GM23338 (cell line): ENCODE data around the gene UGT1A3. TPM values are rescaled to one million over a fixed set of nuclear protein-coding genes. Genes with fewer than 3 reads are reported as not detected.

ENCODE experiments used
- ATAC-seq: fragments of 200-7000 bp; cut with Tn5 transposase; 3 replicates; pipeline ENCODE4 v1.9.1; 2020
- DNase-seq: peaks from one replicate; pipeline ENCODE4 v3.0.0-alpha.2; 2015; ENCODE audit warnings: low spot score
- H2AFZ ChIP-seq: fragments of 200-600 bp; sonication (generic); 2 replicates; pipeline ENCODE4 v1.8.0; 2016; ENCODE audit warnings: antibody characterized with exemption, mild to moderate bottlenecking, moderate library complexity
- H3F3A ChIP-seq: fragments of 200-600 bp; sonication (generic); replicated peaks from 2 replicates; pipeline ENCODE4 v1.8.0; 2017; ENCODE audit warnings: antibody characterized with exemption, mixed run types, low read depth
- H3K27ac ChIP-seq: fragments of 200-600 bp; sonication (generic); 2 replicates; pipeline ENCODE4 v1.6.1; 2016; ENCODE audit warnings: low read depth
- H3K27me3 ChIP-seq: fragments of 200-600 bp; sonication (generic); 2 replicates; pipeline ENCODE4 v1.8.0; 2016; ENCODE audit warnings: mild to moderate bottlenecking, mixed run types, moderate library complexity; ENCODE audit not compliant: insufficient read depth
- H3K36me3 ChIP-seq: fragments of 200-600 bp; sonication (generic); 2 replicates; pipeline ENCODE4 v1.8.0; 2016; ENCODE audit warnings: mild to moderate bottlenecking; ENCODE audit not compliant: insufficient read depth
- H3K4me1 ChIP-seq: fragments of 200-600 bp; sonication (generic); 2 replicates; pipeline ENCODE4 v1.8.0; 2016; ENCODE audit warnings: mild to moderate bottlenecking, moderate library complexity; ENCODE audit not compliant: insufficient read depth
- H3K4me2 ChIP-seq: fragments of 200-600 bp; sonication (generic); 2 replicates; pipeline ENCODE4 v1.7.1; 2017; ENCODE audit warnings: mixed run types
- H3K4me3 ChIP-seq: fragments of 200-600 bp; sonication (generic); 2 replicates; pipeline ENCODE4 v1.6.1; 2016; ENCODE audit warnings: mixed run types
- H3K79me2 ChIP-seq: fragments of 200-600 bp; sonication (generic); replicated peaks from 2 replicates; pipeline ENCODE4 v1.8.0; 2017; ENCODE audit warnings: mild to moderate bottlenecking; ENCODE audit not compliant: insufficient read depth
- H3K9me2 ChIP-seq: fragments of 200-600 bp; sonication (generic); 2 replicates; pipeline ENCODE4 v1.8.0; 2017; ENCODE audit not compliant: insufficient read depth
- H4K20me1 ChIP-seq: fragments of 200-600 bp; sonication (generic); replicated peaks from 2 replicates; pipeline ENCODE4 v1.8.0; 2017; ENCODE audit warnings: mild to moderate bottlenecking; ENCODE audit not compliant: insufficient read depth
- H3K27ac Mint-ChIP-seq: 2 replicates; pipeline ENCODE4 v1.8.0; 2020; ENCODE audit warnings: inconsistent platforms, mild to moderate bottlenecking, moderate library complexity, mixed read lengths
- H3K27me3 Mint-ChIP-seq: 3 replicates; pipeline ENCODE4 v1.8.0; 2022; ENCODE audit warnings: low read depth, mild to moderate bottlenecking, moderate library complexity, mixed read lengths, inconsistent platforms; ENCODE audit not compliant: insufficient read depth, poor library complexity
- H3K36me3 Mint-ChIP-seq: 3 replicates; pipeline ENCODE4 v1.8.0; 2021; ENCODE audit warnings: low read depth, mild to moderate bottlenecking, inconsistent platforms, moderate library complexity, mixed read lengths
- H3K4me1 Mint-ChIP-seq: 3 replicates; pipeline ENCODE4 v1.8.0; 2020; ENCODE audit warnings: mild to moderate bottlenecking, inconsistent platforms, mixed read lengths
- H3K4me3 Mint-ChIP-seq: 3 replicates; pipeline ENCODE4 v1.8.0; 2021; ENCODE audit warnings: moderate library complexity, mild to moderate bottlenecking, inconsistent platforms, mixed read lengths
- H3K9me3 Mint-ChIP-seq: 3 replicates; pipeline ENCODE4 v1.8.0; 2020; ENCODE audit warnings: moderate library complexity, mild to moderate bottlenecking, inconsistent platforms, mixed read lengths
- JUNB ChIP-seq: IDR thresholded peaks from one replicate; pipeline ENCODE4 v1.6.1; 2016; ENCODE audit warnings: antibody characterized with exemption; ENCODE audit not compliant: unreplicated experiment
- POLR2AphosphoS5 ChIP-seq: IDR thresholded peaks from 2 replicates; pipeline ENCODE4 v1.6.1; 2016; ENCODE audit warnings: antibody characterized with exemption, low read depth
- ZNF114 ChIP-seq: fragments of 250-450 bp; sonication (Bioruptor Pico); IDR thresholded peaks from 2 replicates; pipeline ENCODE4 v1.5.0; 2020; ENCODE audit warnings: mild to moderate bottlenecking, moderate library complexity
- polyA plus RNA-seq: library from polyadenylated mRNA; unstranded; fragments of >200 nt; fragmentation: Nextera tagmentation; extraction: Ambion mirVana; gene quantifications from 2 replicates; pipeline ENCODE4 v1.2.1, GENCODE V29; 2016
- total RNA-seq: library from RNA; depleted of rRNA; stranded (reverse); fragments of >200 nt; shearing (Covaris generic); gene quantifications from 2 replicates; pipeline ENCODE4 v1.2.3, GENCODE V29; 2014
- TF ChIP-seq, protein P1 (sequence below), 2 experiments: fragments of 200-600 bp in 1 of 2; sonication (generic) in 1 of 2; conservative IDR thresholded peaks; 2 replicates each; pipeline versions ENCODE4 v1.5.1 to v1.6.1; 2016 to 2017; ENCODE audit warnings: antibody characterized with exemption in 2 of 2, low read depth in 2 of 2, mild to moderate bottlenecking in 2 of 2, moderate library complexity in 1 of 2
- TF ChIP-seq, protein P2 (sequence below): IDR thresholded peaks from one replicate; pipeline ENCODE4 v1.6.1; 2018; ENCODE audit warnings: antibody characterized with exemption; ENCODE audit not compliant: unreplicated experiment

The UGT1A3 gene
- total and polyA plus RNA-seq, 2 experiments from 2014 or later = not detected

DNA sequence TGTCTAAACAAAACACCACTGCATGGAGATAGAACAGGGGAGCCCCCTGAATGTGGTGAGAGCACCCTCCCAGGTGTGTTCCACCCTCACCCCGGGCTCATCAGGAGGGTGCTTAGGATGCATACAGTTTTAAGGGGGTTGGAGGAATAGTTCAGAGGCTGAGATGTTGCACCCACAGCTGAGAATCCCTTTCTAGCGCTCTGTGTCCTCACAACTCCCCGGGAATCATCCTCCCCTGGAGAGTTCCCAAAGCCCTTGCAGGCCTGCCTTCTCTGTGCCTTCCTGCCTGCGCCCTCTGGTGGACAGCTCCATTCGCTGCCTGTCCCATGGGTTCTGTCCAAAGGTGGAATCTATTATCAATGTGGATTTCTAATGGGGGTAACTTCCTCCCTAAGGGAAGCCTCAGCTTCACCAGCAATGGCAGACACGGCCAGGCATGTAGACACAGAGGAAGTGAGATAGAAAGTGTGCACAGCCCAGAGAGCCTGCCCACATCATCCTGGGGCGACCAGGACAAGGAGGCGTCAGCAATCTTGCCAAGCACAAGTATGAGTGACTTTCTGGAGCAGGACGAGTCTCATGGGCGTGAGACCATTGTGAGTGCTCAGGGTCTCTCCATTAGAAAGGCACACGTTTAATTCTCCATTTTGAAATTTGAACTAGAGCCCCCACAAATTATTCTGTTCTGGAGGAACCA, 17.4 kb upstream of the UGT1A3 start:
- peak overlapping the region; percentile 84; the same call in 1 of the 2 replicates for H2AFZ ChIP-seq
- TF ChIP-seq POLR2AphosphoS5 = no peak
- TF ChIP-seq, protein P1, sequence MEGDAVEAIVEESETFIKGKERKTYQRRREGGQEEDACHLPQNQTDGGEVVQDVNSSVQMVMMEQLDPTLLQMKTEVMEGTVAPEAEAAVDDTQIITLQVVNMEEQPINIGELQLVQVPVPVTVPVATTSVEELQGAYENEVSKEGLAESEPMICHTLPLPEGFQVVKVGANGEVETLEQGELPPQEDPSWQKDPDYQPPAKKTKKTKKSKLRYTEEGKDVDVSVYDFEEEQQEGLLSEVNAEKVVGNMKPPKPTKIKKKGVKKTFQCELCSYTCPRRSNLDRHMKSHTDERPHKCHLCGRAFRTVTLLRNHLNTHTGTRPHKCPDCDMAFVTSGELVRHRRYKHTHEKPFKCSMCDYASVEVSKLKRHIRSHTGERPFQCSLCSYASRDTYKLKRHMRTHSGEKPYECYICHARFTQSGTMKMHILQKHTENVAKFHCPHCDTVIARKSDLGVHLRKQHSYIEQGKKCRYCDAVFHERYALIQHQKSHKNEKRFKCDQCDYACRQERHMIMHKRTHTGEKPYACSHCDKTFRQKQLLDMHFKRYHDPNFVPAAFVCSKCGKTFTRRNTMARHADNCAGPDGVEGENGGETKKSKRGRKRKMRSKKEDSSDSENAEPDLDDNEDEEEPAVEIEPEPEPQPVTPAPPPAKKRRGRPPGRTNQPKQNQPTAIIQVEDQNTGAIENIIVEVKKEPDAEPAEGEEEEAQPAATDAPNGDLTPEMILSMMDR (conservative IDR thresholded peaks at IDR 0.05; ENCODE audit: low read depth in 2 of 2) = peak; percentile 92 to 94
- H3K27ac Mint-ChIP-seq = 0 out of 2 replicates have a peak overlapping the region, but pooled peaks have one; percentile 52
- no peaks in the 10 kb centered on the region for H4K20me1 ChIP-seq
- no peaks in the 10 kb centered on the region for H3K36me3 Mint-ChIP-seq
- peaks cover 13% of the 10 kb centered on the region for H3K27me3 Mint-ChIP-seq
- H3F3A ChIP-seq = no peaks in the 10 kb centered on the region
- DNase-seq = peak; percentile 92
- no peaks in the 10 kb centered on the region for H3K36me3 ChIP-seq
- no peak overlapping the region for H3K4me2 ChIP-seq
- no peak overlapping the region for H3K4me3 Mint-ChIP-seq
- no peaks in the 10 kb centered on the region for H3K4me1 ChIP-seq
- H3K4me3 ChIP-seq = no peak overlapping the region
- peak; percentile 100 for ATAC-seq
- H3K4me1 Mint-ChIP-seq = peaks cover 4% of the 10 kb centered on the region; the same call in 1 of the 3 replicates
- H3K79me2 ChIP-seq = no peaks in the 10 kb centered on the region
- H3K9me3 Mint-ChIP-seq = no peaks in the 10 kb centered on the region; the same call in 2 of the 3 replicates
- H3K27ac ChIP-seq = no peak overlapping the region
- no peaks in the 10 kb centered on the region for H3K27me3 ChIP-seq
- peaks cover 5% of the 10 kb centered on the region; the same call in 1 of the 2 replicates for H3K9me2 ChIP-seq

DNA sequence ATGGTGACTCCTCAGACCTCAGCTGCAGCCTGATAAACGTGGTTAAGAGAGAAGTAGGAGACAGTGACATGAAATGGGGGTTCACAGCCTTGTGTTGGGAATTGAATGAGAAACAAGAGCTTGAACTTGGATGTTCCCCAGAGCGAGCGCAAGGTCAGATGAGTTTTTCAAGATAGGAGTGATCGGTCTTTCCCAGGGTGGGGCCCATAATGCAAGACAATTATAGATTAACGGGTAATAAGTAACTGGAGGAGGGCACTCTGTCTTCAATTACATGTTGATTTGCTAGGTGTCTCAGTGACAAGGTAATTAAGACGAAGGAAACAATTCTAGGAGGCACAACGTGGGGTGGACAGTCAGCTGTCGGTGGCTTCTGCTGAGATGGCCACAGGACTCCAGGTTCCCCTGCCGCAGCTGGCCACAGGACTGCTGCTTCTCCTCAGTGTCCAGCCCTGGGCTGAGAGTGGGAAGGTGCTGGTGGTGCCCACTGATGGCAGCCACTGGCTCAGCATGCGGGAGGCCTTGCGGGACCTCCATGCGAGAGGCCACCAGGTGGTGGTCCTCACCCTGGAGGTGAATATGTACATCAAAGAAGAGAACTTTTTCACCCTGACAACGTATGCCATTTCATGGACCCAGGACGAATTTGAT, 16.1 kb upstream of the UGT1A3 start, which contains the start of gene UGT1A5:
Gene UGT1A5 (plus strand): TSS at position 297 of the 651 bp plus-strand sequence. CDS start 85 bp downstream, at position 382.
- Histone ChIP-seq H3K36me3 (no peaks in the 10 kb centered on the region), H3K4me1 (no peaks in the 10 kb centered on the region), H3K4me2 (no peak within 1 kb of the TSS), H3K4me3 (no peak within 1 kb of the TSS), H3K27ac (no peak within 1 kb of the TSS), H3K27me3 (no peaks in the 10 kb centered on the region), H4K20me1 (no peaks in the 10 kb centered on the region), H3K9me2 (peaks cover 5% of the 10 kb centered on the region; the same call in 1 of the 2 replicates), H3F3A (no peaks in the 10 kb centered on the region), H2AFZ (0 out of 2 replicates have a peak within 1 kb of the TSS, but pooled peaks have one; percentile 59), H3K79me2 (no peaks in the 10 kb centered on the region)
- Mint-ChIP-seq H3K27me3 (peaks cover 13% of the 10 kb centered on the region), H3K9me3 (no peaks in the 10 kb centered on the region; the same call in 2 of the 3 replicates), H3K36me3 (no peaks in the 10 kb centered on the region), H3K27ac (0 out of 2 replicates have a peak within 1 kb of the TSS, but pooled peaks have one; percentile 52), H3K4me1 (peaks cover 4% of the 10 kb centered on the region; the same call in 1 of the 3 replicates), H3K4me3 (no peak within 1 kb of the TSS)
- ATAC-seq = no peak
- DNase-seq = no peak
- TF ChIP-seq, protein P2, sequence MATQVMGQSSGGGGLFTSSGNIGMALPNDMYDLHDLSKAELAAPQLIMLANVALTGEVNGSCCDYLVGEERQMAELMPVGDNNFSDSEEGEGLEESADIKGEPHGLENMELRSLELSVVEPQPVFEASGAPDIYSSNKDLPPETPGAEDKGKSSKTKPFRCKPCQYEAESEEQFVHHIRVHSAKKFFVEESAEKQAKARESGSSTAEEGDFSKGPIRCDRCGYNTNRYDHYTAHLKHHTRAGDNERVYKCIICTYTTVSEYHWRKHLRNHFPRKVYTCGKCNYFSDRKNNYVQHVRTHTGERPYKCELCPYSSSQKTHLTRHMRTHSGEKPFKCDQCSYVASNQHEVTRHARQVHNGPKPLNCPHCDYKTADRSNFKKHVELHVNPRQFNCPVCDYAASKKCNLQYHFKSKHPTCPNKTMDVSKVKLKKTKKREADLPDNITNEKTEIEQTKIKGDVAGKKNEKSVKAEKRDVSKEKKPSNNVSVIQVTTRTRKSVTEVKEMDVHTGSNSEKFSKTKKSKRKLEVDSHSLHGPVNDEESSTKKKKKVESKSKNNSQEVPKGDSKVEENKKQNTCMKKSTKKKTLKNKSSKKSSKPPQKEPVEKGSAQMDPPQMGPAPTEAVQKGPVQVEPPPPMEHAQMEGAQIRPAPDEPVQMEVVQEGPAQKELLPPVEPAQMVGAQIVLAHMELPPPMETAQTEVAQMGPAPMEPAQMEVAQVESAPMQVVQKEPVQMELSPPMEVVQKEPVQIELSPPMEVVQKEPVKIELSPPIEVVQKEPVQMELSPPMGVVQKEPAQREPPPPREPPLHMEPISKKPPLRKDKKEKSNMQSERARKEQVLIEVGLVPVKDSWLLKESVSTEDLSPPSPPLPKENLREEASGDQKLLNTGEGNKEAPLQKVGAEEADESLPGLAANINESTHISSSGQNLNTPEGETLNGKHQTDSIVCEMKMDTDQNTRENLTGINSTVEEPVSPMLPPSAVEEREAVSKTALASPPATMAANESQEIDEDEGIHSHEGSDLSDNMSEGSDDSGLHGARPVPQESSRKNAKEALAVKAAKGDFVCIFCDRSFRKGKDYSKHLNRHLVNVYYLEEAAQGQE = no peak
- TF ChIP-seq JUNB = no peak
- TF ChIP-seq ZNF114 = no peak
